GM20431 (cell line): Measurements from ENCODE around the gene PLEKHM3.
"Not testable (repeated sequence)": the region's sequence is repeated elsewhere in the genome, so short reads cannot be mapped to it uniquely, and the experiment has no call there.

Experiments used
- in situ Hi-C: fragments of 300-500 bp; cut with MseI, MboI; formaldehyde crosslinking; loops from one replicate; pipeline ENCODE4 v1.15.0; 2020; ENCODE audit warnings: low sequenced_read_pairs; ENCODE audit not compliant: unreplicated experiment

PLEKHM3 gene

DNA sequence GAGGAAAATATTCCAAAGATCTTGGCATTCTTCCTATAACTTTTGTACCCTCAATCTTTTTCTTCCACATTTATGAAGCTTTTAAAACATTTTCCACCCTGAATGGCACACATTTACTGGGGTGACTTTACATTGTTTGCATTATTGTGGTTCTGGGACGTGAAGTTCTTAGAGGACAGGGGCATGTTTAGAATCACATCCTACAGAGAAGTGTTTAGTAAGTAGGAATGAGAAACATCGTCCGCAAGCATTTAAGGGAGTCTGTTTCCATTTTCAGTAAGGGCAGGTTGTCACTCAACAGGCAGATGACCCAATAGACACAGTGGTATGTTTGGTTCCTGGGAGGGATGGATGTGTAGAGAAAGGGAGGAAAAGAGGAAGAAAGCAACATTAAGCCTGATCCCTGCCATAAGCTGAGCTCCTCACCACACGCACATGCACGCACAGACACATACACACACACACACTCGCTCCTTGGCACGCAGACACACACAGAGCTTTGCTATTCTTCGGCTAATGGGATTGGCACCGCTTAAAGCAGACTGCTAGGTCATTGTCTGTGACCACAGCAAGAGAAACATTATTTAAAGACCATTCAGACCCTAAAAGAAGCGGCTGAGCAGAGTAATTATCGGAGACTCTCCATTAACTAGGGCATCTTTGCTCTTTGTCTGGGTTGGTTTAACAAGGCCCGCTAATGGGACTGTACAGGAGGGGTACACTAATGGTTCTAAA is 14.2 kb upstream of the PLEKHM3 start:
- in situ Hi-C loops: loop anchor here (25.0 kb wide), 2 partner anchors 277 to 402 kb away; partner anchors contain the start of genes FZD5 and METTL21A

DNA sequence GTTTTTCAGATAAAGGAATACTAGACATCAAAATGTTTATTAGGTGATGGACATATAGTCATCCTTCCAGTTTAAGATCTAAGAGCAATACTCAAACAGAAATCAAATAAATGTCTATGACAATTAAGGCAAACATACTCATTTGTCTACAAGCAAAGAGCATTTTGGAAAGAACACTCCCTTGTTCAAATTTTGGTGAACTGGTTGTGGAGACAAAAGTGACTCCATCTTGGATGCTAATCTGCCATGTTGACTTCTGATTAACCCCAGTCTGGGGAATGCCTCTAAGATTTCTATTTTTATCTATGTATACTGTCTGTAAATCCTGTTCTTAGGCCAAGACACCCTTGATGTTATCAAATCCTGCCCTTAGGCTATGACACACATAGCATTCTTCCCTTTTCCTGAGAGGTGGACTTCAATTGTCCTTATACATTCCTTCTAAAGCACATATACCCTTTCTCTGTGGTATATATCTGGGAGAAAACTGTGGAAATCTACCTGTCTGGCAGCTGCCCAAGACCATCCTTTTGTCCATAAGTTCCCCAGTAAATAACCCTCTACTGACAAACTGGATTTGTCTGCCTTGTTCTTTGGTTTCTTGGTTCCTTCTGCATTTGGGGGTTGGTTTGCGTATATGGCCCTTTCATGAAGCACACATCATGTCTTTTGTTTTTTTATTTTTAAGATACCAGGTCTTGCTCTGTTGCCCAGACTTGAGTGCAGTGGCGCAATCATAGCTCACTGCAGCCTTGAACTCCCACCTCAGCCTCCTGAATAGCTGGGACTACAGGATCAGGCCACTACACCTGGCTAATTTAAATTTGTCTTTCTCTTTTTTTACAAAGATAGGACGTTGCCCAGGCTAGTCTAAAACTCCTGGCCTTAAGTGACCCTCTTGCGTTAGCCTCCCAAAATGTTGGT is 12.5 kb upstream of the PLEKHM3 start:
- in situ Hi-C loops: loop anchor here (25.0 kb wide), 2 partner anchors 276 to 401 kb away; partner anchors contain the start of genes FZD5 and METTL21A

DNA sequence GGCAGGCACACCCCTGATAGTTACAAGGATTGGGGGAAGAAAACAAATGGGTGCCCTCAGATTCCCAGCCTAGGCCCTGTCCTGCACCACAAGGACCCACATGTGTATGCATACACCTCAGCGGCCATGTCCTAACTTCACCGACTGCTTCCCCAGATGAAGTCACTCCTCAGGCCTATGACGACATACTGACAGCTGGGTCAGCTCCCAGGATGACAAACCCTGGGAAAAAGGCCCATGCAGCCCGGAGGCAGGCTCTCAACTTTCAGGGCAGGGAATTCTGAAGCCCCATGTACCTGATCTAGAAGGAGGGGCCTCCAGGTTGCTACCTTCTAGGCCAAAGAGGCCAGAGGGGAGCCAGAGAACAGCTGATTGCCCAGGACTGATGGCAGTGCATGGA is 11.0 kb upstream of the PLEKHM3 start:
- in situ Hi-C loops: loop anchor here (25.0 kb wide), 2 partner anchors 274 to 399 kb away; partner anchors contain the start of genes FZD5 and METTL21A

GRCh38 chr2:208034503-208035140 is 9.3 kb upstream of the PLEKHM3 start:
- in situ Hi-C loops: loop anchor here (25.0 kb wide), 2 partner anchors 272 to 397 kb away; partner anchors contain the start of genes FZD5 and METTL21A

- in situ Hi-C loops: loop anchor here (25.0 kb wide), 2 partner anchors 272 to 397 kb away; partner anchors contain the start of genes FZD5 and METTL21A
Observed at GRCh38 chr2:208033701-208034502, 8.6 kb upstream of the PLEKHM3 start.

DNA sequence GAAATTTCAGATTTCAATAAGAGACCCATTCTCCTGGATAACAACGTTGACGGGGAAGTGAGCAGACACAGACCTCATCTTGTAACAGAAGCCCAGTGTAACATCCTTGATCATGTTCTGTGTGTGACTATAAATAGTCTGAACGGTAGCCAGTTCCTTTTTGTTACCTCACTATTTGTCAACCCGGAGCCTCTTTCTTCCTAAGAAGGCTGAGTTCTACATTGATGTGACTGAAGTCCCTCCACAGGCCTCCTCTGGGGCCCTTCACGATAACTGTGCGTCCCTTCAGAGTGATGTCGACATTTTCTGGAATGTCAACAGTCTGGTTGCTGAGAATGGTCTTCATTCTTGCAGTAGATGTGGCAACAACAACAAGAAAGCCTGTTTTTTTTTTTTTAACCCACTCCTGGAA is 6.3 kb upstream of the PLEKHM3 start:
- in situ Hi-C loops: loop anchor here (25.0 kb wide), 2 partner anchors 269 to 394 kb away; partner anchors contain the start of genes FZD5 and METTL21A

- in situ Hi-C loops: loop anchor here (25.0 kb wide), 2 partner anchors 263 to 388 kb away; partner anchors contain the start of genes FZD5 and METTL21A
Observed at GRCh38 chr2:208025814-208026184, 472 bp upstream of the PLEKHM3 start.

DNA sequence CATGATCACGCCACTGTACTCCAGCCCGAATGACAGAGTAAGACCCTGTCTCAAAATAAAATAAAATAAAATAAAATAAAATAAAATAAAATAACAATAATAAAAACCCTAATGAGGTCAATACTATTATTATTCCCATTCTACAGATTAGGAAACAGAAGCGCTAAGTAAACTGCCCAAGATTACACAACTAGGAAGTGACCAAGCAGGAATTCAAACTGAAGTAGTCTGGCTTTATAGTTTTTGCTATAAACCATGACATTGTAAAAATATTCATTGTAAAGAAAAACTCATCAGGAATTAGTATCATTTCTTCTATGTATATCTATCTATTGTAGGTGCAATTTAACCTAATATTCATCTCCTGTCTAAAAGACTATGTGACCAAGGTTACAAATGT is 1.2 kb downstream of the PLEKHM3 start:
- in situ Hi-C loops: no loop called here

DNA sequence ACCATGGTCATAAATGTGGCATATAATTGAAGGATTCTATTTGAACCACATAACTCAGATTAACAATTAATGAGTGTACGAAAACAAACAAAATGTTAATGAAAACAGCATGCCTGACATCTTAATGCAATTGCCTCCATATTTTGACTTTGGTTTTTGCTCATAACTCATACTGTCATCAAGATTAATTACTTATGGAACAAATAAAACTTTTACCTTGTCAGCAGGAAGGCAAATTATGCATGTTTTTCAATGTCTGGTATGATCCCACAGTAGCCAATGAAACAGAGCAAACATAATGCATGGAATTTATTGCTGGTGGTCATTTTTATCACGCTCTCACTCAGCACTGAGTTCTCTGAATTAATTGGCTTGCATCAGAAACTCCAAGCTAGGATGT is 5.1 kb downstream of the PLEKHM3 start:
- in situ Hi-C loops: no loop called here

GRCh38 chr2:208018124-208018712 is 7.1 kb downstream of the PLEKHM3 start:
- in situ Hi-C loops: not testable (repeated sequence)

DNA sequence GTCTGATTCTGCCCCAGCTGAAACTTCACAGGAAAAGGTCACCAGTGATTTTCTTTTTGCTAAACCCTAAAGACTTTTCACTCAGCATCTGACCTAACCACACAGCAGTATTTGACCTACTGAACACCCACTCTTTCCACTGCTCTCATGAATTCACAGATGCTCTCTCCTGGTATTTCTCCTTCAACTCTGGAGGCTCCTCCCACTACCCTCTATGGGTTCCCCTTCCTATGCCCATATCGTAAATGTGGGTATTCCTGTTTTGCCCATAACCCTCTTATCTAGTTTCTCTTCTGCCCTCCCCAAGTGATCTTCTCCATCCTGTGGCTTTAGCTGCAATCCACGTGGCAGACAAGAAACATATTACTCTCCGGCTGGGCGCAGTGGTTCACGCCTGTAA is 7.6 kb downstream of the PLEKHM3 start:
- in situ Hi-C loops: no loop called here

- in situ Hi-C loops: no loop called here
Observed at GRCh38 chr2:208015475-208015874, 9.9 kb downstream of the PLEKHM3 start.

DNA sequence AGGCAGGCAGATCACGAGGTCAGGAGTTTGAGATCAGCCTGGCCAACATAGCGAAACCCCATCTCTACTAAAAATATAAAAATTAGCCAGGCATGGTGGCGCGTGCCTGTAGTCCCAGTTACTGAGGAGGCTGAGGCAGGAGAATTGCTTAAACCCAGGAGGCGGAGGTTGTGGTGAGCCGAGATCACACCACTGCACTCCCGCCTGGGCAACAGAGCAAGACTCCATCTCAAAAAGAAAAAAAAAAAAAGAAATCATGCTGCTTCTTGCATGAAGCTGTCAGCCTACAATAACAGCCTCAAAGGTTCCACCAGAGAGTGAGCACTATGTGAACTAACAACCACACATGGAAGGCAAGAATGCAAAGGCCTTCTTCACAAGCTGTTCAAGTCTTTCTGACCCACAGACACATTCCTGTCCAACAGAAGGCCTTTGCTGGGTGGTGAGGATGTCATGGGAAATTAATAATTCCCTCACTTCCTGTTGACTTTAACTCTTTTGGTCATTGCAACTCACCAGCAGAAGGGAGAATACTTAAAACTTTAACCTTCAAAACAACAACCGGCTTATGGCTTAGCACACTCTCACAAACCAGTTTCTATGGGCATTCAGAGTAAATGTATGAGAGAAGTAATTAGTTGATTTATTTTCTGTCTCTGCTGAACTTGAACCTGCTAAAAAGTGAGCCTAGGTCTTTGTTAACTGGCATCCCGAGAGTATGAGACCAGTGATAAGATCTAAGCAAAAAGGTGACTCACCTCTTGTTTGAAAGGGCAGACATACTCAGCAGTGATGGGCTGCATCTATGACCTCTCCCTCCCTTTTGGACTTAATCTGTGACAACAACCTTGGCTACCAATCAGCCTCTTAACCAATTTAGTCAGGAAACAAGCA is 11.8 kb downstream of the PLEKHM3 start:
- in situ Hi-C loops: no loop called here

DNA sequence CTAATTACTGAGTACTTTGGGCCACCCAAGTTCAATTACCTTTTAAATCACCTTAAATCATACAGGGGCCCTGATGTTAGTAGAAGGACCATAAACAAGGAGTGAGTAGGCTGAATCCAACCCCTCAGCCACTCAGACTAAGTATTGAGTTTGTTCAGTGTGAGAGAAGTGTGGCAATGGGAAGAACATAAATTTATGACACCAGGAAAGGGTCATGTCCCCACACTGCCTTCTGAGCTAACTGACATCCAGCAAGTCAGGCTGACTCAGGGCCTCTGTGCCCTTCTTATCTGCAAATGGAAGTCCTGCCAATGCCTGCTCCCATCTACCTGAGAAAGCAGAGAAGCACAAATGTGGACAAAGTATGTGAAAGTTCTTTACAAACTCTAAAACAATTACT is 12.9 kb downstream of the PLEKHM3 start:
- in situ Hi-C loops: no loop called here

DNA sequence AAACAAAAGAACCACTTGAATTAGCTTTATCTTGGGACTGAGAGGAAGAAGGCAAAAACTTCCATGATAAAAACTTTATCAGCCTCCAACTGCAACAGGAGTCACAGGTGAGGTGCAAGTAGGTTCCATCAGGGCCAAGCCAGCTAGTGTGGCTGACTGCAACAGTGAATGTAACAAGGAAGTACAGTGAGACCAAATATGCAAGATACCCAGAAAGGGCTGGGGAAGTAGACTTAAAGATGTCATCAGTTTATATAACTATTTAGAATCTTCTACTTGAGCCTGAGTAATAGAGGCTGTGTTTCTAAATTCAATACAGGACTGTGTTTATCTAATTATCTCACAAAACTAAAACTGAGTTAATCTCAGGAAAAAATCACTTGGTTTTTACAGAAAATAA is 14.8 kb downstream of the PLEKHM3 start:
- in situ Hi-C loops: no loop called here

- in situ Hi-C loops: no loop called here
Observed at GRCh38 chr2:208006833-208007232, 18.5 kb downstream of the PLEKHM3 start.

GRCh38 chr2:208006337-208006736 is 19.0 kb downstream of the PLEKHM3 start:
- in situ Hi-C loops: no loop called here

DNA sequence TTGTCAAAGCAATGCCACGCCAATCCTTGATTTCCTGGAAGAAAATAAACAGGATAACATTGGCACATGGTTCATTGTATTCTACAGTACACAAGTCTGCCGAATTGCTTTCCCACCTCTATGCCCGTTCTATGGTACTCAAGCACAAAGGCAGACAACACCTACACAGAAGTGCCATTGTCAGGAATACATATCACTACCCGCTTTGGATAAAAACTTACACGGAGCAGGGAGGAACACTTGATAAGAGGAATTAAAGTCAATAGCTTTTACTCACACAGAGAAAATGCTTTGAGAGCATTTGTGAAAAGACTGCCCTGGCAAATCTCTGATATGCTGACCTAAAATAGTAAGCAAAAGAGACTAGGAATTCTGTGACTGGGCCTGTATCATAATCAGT is 23.4 kb downstream of the PLEKHM3 start:
- in situ Hi-C loops: no loop called here
